Measurements from ENCODE around the gene GRID2IP.

The GRID2IP gene

DNA sequence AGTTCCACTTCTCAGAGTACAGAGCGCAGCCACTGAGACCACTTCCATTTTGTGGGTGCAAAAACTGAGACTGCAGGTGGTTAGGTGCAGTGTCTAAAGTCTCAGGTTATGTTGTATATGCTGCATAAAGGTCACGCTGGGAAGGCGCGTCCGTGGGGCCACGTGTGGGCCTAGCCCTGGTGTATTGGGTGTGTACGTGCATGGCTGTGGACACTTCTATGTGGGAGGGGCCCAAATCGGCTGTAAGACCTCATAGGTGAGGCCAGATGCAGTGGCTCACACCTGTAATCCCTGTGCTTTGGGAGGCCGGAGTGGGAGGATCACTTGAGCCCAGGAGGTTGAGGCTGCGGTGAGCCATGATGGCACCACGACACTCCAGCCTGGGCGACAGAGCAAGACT, 37.7 kb downstream of the GRID2IP start:
- TF ChIP-seq, protein P1, sequence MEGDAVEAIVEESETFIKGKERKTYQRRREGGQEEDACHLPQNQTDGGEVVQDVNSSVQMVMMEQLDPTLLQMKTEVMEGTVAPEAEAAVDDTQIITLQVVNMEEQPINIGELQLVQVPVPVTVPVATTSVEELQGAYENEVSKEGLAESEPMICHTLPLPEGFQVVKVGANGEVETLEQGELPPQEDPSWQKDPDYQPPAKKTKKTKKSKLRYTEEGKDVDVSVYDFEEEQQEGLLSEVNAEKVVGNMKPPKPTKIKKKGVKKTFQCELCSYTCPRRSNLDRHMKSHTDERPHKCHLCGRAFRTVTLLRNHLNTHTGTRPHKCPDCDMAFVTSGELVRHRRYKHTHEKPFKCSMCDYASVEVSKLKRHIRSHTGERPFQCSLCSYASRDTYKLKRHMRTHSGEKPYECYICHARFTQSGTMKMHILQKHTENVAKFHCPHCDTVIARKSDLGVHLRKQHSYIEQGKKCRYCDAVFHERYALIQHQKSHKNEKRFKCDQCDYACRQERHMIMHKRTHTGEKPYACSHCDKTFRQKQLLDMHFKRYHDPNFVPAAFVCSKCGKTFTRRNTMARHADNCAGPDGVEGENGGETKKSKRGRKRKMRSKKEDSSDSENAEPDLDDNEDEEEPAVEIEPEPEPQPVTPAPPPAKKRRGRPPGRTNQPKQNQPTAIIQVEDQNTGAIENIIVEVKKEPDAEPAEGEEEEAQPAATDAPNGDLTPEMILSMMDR (IDR thresholded peaks at IDR 0.05; ENCODE audit: low read length, missing control alignments) = no peak

DNA sequence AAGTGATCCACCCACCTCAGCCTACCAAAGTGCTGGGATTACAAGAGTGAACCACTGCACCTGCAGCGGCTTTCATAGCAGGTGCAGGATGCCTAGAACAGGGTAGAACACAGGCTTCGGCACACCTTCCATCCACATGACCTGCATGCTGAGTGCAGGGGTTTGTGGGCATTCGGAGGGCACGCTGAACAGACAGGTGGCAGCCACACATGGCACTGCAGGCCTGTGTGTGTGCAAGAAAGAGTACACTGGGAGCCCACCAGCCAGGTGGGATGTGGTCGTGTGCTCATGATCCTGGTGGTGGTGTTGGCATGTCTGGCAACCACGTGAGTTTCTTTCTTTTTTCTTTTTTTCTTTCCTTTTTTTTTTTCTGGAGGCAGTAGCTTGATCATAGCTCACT, 38.4 kb downstream of the GRID2IP start:
- TF ChIP-seq, protein P1 (IDR thresholded peaks at IDR 0.05; ENCODE audit: low read length, missing control alignments) = no peak
- no peak for DNase-seq (ENCODE audit: low read depth)
- H3K4me3 ChIP-seq (replicated peaks; ENCODE audit: low read depth, low read length) = no peak overlapping the region

More for the DNA sequence above, 37.7 kb downstream of the GRID2IP start:
- no peak for DNase-seq (ENCODE audit: low read depth)
- H3K4me3 ChIP-seq (replicated peaks; ENCODE audit: low read depth, low read length) = no peak overlapping the region

DNA sequence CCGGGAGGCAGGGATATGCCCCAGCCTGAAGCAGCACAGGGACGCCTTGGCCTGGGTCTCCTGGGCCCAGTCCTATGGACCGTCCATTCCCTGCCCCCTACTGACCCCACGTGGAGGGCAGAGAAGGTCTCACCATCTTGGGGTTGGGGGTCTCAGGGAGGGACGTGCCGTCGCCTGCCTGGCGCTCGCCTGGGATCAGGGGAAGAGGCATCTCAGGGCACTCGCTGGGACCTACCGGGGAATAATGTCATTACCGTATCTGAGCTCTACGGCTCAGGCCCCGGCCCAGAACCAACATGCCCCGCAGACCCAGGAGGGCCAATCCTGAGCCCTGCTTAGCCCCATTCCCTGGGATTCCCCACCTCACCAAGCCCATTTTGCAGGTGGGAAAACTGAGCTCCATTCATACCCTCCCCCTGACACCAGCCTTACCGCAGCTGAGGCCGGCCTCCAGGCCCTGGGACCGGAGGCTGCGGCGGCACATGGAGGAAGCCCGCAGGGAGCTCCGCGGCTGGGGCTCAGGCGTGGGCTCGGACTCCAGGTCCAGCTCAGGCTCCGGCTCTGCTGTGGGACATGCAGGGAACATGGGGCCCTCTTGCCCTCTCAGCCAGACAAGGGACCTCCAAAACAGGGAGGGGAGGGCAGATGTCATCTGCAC, 40.7 kb downstream of the GRID2IP start:
- H3K4me3 ChIP-seq (replicated peaks; ENCODE audit: low read depth, low read length) = no peak overlapping the region
- no peak for DNase-seq (ENCODE audit: low read depth)
- TF ChIP-seq, protein P1 (IDR thresholded peaks at IDR 0.05; ENCODE audit: low read length, missing control alignments) = no peak

DNA sequence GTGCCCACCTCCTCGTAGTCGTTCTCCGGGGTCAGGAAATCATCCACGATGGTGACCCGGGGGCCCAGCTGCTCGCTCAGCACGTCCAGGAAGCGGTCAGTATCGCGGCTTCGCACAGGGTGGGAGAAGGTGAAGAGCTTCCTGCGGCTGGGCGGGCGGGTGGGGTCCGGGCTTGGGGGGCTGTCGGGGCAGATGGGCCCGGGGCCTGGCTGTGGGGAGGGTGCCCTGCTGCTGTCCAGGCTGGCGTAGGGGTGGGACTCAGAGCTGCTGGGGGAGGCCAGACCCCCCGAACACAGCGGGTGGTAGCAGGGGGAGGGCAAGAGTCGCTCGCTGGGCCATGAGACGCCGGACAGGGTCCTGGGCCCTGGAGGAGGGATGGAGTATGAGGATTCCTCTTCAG, 42.3 kb downstream of the GRID2IP start:
- H3K4me3 ChIP-seq (replicated peaks; ENCODE audit: low read depth, low read length) = no peak overlapping the region
- TF ChIP-seq, protein P1 (IDR thresholded peaks at IDR 0.05; ENCODE audit: low read length, missing control alignments) = no peak
- no peak for DNase-seq (ENCODE audit: low read depth)

DNA sequence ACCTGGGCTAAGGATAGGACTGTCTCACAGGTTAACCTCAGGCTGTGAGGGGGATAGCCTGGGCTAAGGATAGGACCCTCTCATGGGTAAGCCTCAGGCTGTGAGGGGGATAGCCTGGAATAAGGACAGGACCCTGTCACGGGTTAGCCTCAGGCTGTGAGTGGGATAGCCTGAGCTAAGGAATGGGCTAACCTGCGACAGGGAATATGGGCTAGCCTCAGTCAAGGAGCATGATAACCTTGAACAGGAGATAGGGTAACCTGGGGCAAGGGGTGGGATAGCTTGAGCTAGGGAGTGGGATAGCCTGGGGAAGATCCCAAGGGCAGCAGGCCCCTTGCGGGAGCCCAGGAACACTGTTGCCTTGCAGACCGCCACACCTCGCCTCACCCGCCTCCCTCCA, 42.7 kb downstream of the GRID2IP start:
- no peak overlapping the region for H3K4me3 ChIP-seq (replicated peaks; ENCODE audit: low read depth, low read length)
- TF ChIP-seq, protein P1 (IDR thresholded peaks at IDR 0.05; ENCODE audit: low read length, missing control alignments) = no peak

DNA sequence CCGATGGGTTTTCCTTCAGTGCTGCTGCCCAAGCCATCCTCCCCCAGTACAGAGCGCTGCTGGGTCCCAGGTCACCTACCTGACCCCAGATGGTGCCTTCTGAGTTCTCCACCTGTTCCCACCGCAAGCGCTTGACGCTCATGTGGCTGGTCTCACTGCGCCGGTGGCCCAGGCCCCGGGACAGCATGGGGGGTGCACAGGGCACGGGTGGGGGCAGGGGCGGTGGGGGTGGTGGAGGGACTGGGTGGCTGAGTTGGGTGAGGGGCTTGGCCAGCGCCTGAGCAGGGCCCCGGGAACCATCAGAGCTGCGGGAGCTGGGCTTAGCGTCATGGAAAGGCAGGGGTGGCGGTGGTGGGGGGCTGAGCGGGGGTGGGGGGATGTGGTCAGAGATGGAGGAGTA, 43.4 kb downstream of the GRID2IP start:
- DNase-seq (ENCODE audit: low read depth) = no peak
- no peak overlapping the region for H3K4me3 ChIP-seq (replicated peaks; ENCODE audit: low read depth, low read length)
- TF ChIP-seq, protein P1 (IDR thresholded peaks at IDR 0.05; ENCODE audit: low read length, missing control alignments) = no peak

More for the DNA sequence above, 42.7 kb downstream of the GRID2IP start:
- no peak for DNase-seq (ENCODE audit: low read depth)
